ENCODE measurements around the gene FBXW4.
"Not testable (repeated sequence)": the region's sequence is repeated elsewhere in the genome, so short reads cannot be mapped to it uniquely, and the experiment has no call there.

The FBXW4 gene

GRCh38 chr10:101616415-101617101 is 78.4 kb downstream of the FBXW4 start:
- no peak for DNase-seq

DNA sequence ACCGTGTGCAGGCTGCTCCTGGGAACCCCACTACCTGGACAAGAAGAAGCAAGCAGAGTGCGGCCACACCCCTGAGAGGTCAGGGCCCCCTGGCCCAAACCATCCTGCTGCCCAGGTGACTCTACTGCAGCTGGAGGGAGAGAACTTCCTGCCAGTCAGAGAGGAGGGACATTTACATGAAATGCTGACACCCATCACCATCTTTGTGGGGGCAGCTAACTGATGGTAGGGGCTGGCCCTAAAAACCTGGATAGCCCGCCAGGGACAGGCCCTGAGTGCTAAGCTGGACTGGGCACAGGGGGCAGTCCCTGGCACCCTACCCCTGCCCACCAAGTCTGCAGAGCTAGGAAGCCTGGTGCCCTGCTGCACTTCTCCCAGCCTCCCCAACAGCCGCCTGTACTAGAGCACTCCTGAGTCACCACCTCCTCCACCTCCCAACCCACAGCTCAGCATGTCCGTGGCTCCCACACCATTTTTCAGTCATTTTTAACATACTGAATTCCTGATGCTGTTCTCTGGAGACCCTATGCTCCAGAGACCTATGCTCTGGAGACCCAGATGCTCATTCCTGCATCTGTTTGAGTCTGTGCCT is 79.3 kb downstream of the FBXW4 start:
- no peak for DNase-seq

GRCh38 chr10:101614663-101615524 is 80.1 kb downstream of the FBXW4 start:
- no peak for DNase-seq

DNA sequence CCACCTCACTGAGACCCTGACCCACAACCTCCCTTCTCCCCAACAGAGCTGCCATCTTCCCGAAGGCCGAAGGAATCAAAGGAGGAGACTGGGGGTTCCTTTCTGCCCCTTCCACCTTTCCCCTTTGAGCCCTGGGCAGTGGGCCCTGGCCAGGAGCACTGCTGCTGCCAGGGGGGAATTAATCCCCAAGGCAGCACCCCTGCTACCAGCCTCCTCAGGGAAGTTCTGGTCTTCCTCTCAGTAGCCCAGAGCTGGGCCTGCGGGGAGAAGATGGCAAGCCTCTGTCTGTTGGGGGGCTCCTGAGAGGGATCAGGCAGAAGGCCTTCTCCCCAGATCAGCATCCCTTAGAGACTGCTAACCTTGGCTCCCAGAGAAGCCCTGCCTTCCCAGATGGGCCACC is 81.3 kb downstream of the FBXW4 start:
- DNase-seq, result no peak

- DNase-seq, result no peak
Measured at GRCh38 chr10:101612872-101613271, 82.1 kb downstream of the FBXW4 start.

- DNase-seq, result no peak
Measured at GRCh38 chr10:101612086-101612485, 82.9 kb downstream of the FBXW4 start.

DNA sequence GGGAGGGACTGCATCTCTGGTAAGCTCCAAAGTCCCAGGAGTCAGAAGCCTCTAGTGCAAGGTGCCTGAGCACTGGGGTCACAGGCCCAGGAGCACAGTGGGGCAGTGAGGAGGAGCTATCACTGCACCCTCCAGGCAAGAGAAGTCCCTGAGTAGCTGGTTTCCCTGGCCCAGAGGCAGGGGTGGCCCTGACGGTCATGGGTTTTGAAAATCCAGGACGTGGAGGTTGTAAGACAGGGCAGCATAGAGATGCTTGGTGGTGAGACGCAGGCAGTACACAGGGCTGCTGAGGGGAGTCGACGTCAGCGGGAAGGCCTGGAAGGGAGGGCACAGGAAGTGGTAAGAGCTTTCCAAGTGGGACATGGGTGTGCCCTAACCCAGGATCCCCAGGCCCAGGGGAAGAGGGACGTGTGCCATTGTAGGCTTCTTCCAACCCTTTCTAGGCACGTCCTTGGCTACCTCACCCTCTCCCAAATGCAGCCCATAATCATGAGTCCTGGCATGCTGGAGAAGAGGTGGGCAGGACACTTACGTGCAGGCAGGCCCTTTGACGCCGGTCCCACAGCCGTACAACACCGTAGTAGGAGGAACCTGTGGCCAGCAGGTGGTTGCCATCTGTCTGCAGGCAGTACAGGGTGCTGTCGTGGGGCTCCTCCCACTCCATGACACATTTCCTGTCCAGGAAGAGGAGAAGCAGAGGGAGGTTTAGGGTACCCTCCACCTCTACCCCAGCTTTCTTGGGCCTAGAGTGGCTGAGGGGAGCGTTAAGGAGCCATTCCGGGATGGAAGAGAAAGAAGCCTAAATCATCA is 83.7 kb downstream of the FBXW4 start:
- DNase-seq, result no peak

DNA sequence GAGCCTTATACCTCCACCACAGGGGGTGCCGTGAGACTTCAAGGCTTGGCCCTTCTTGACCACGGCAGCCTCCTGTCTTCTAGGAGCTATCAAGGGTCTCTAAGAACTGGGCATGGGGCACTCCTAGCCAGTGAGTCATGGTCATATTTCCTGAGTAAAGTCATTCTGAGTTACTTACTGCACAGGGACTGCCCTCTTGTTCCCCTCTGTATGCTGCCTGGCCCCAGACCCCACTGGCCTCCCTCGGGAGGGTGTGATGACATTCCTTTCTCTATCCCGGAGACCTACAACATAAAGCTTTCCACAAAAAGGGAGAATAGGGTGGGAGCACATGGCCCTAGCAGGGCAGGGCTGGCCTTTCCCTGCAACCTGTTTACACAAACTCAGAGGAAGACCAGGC is 85.5 kb downstream of the FBXW4 start:
- DNase-seq, result no peak

GRCh38 chr10:101607124-101607523 is 87.8 kb downstream of the FBXW4 start:
- no peak for DNase-seq

GRCh38 chr10:101602761-101603398 is 92.1 kb downstream of the FBXW4 start:
- peak in 13 of 14 donors; percentile 18 to 78 (median 54) for DNase-seq

DNA sequence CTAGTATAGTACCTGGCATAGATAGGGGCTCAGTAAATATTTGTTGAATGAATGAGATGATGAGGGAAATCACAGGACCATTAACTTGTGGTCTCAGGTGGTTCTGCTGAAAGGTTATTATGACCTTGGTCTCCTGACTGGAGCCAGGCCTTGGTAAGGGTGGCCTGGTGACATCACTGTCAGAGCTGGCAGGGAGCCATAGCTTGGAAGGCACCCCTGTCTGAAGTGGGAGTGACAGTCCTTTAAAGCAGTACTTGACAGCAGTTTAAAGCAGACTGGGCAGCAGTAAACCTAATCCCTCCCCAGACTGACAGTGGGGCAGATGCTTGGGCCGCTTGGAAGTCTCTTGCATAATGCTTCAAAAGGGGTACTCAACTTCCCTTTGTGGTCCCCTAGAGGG is 93.4 kb downstream of the FBXW4 start:
- DNase-seq, result no peak

- DNase-seq, result no peak
Measured at GRCh38 chr10:101597091-101597900, 97.7 kb downstream of the FBXW4 start.

GRCh38 chr10:101595591-101596433 is 99.2 kb downstream of the FBXW4 start:
- no peak for DNase-seq

GRCh38 chr10:101593331-101593730 is 101.6 kb downstream of the FBXW4 start:
- DNase-seq, result not testable (repeated sequence)

- no peak for DNase-seq
Measured at GRCh38 chr10:101588879-101589278, 106.1 kb downstream of the FBXW4 start.

GRCh38 chr10:101587725-101588653 is 107.0 kb downstream of the FBXW4 start, which contains the start of the genes DPCD and POLL:
TSS of gene DPCD (plus strand) at chr10:101588321. CDS start at chr10:101588337, 16 bp downstream.
TSS of gene POLL (minus strand) at chr10:101588257. CDS start at chr10:101587360, 897 bp downstream.
- DNase-seq, result peak; percentile 52 to 94 (median 87)

- no peak for DNase-seq
Measured at GRCh38 chr10:101585841-101586240, 109.1 kb downstream of the FBXW4 start.

DNA sequence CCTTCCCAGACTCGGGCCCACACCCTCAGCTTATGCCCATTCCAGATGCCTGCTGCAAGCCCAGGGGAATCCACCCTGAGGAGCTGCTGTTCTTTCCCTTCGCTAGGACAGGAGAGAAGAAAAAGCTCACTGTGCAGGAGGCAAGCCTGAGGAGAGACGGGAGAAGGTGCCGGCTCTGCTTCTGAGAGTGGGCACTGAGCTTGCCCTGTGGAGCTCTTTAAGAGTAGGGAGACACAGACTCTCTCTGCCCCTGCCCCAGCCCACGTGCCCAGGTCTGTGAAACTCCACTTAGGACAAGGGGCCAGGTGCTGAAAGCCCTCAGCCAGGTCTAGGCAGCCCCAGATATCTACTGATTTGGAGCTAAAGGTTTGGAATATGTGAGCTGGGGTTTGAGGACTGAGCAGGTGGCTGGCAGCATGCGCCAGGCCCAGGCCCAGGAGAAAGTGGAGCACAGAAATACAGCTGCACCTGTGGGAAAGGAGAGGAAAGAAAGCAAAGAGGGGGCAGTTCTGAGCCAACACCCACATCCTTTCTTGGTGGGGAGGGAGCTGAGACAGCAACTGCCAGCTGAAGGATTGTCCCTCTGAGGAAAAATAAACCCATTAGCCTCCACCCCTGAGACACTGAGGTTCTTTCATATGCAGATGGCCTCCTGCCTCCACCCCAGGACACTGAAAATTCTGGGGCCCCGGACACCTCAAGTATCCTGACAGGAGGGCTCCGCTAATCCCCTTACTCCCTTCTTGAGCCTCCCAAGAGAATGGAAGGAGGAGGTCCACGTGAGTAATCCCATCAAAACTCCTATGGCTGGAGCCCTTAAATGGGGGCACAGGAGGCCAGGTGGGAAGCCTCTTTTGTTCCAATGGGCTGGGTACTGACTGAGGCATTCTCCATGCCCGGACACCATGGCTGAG is 114.2 kb downstream of the FBXW4 start:
- no peak for DNase-seq

Data from C1 segment of cervical spinal cord (tissue), 14 donors.